ENCODE measurements around the gene WDR36. TPM values are rescaled to one million over a fixed set of nuclear protein-coding genes. Genes with fewer than 3 reads are reported as not detected.

WDR36 gene
- total RNA-seq, 1 experiment from 2014 or later: 52.3 TPM

DNA sequence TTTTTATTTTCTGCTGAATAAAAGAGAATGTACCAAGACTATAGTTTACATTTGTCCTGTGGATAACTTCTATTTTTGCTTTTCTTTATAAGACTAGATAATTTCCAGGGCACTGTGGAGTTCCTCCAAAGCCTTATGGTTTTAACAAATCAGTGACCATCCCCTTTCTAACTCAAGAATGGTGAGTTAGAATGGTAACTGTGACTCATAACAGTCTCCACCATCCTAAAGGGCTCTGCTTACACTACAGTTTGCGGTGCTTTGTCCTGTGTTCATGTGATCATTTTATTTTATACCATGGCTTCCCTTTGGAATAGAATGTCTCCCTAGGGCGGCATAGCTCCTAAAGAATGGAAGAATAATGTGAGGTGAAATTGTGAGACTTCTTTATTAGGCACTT, 30.2 kb downstream of the WDR36 start:
- H3K36me3 Mint-ChIP-seq (ENCODE audit: insufficient read depth, unreplicated experiment): peaks cover 85% of the 10 kb centered on the region
- ChIA-PET CTCF (no interaction called here), POLR2A (no interaction called here)
- no peaks in the 10 kb centered on the region for H3K9me3 Mint-ChIP-seq (ENCODE audit: unreplicated experiment)
- TF ChIP-seq, protein P1, sequence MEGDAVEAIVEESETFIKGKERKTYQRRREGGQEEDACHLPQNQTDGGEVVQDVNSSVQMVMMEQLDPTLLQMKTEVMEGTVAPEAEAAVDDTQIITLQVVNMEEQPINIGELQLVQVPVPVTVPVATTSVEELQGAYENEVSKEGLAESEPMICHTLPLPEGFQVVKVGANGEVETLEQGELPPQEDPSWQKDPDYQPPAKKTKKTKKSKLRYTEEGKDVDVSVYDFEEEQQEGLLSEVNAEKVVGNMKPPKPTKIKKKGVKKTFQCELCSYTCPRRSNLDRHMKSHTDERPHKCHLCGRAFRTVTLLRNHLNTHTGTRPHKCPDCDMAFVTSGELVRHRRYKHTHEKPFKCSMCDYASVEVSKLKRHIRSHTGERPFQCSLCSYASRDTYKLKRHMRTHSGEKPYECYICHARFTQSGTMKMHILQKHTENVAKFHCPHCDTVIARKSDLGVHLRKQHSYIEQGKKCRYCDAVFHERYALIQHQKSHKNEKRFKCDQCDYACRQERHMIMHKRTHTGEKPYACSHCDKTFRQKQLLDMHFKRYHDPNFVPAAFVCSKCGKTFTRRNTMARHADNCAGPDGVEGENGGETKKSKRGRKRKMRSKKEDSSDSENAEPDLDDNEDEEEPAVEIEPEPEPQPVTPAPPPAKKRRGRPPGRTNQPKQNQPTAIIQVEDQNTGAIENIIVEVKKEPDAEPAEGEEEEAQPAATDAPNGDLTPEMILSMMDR (IDR thresholded peaks at IDR 0.05; ENCODE audit: unreplicated experiment): no peak
- BruUV-seq (replicated peaks): no TSS peak
- DNase-seq (ENCODE audit: unreplicated experiment): no peak
- intact Hi-C loops (cut with micrococcal nuclease): no loop called here
- H3K4me1 Mint-ChIP-seq (ENCODE audit: insufficient read depth, unreplicated experiment): no peaks in the 10 kb centered on the region
- no peak overlapping the region for H3K4me3 Mint-ChIP-seq (ENCODE audit: unreplicated experiment)
- H3K27me3 Mint-ChIP-seq (ENCODE audit: insufficient read depth, unreplicated experiment): no peaks in the 10 kb centered on the region
- no peak overlapping the region for H3K27ac Mint-ChIP-seq (ENCODE audit: low read depth, unreplicated experiment)

DNA sequence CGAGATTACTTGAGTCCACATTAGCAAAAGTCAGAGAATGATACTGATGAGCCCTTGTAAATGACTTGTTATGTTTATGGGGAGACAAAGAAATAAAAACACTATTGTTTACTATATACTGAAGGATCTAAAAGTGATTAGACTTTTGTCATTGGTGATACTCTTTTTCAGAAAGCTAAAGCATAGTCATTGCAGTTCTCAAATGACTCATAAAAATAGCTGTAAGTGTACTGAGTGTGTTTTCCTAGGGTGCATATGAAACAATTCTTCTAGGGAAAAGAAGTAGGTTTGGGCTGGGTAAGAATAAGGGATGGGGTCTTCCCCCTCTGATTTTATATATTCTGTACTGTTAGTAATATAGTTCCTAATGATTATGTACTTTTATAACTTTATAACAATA, 32.6 kb downstream of the WDR36 start:
- intact Hi-C loops (cut with micrococcal nuclease): no loop called here
- TF ChIP-seq, protein P1 (IDR thresholded peaks at IDR 0.05; ENCODE audit: unreplicated experiment): no peak
- no peaks in the 10 kb centered on the region for H3K27me3 Mint-ChIP-seq (ENCODE audit: insufficient read depth, unreplicated experiment)
- H3K4me3 Mint-ChIP-seq (ENCODE audit: unreplicated experiment): no peak overlapping the region
- peaks cover 77% of the 10 kb centered on the region for H3K36me3 Mint-ChIP-seq (ENCODE audit: insufficient read depth, unreplicated experiment)
- no peak for DNase-seq (ENCODE audit: unreplicated experiment)
- BruUV-seq (replicated peaks): no TSS peak
- H3K9me3 Mint-ChIP-seq (ENCODE audit: unreplicated experiment): no peaks in the 10 kb centered on the region
- H3K27ac Mint-ChIP-seq (ENCODE audit: low read depth, unreplicated experiment): no peak overlapping the region
- CTCF ChIA-PET: no interaction called here
- POLR2A ChIA-PET: no interaction called here
- peaks cover 5% of the 10 kb centered on the region for H3K4me1 Mint-ChIP-seq (ENCODE audit: insufficient read depth, unreplicated experiment)

DNA sequence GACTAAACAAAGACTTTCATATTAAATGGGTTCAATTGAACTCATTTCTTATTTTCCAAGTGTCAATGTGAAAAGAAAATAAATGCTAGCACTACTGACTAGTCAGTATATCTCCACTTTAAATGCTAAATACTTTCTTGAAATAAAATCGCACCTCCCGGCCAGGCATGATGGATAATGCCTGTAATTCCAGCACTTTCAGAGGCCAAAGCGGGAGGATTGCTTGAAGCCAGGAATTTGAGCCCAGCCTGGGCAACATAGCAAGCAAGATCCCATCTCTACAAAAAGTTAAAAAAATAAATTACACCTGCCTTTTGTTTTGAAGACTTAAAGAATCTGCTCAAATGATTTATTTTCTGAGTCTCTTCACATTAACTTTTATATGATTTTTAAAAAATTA, 34.7 kb downstream of the WDR36 start:
- no peak for DNase-seq (ENCODE audit: unreplicated experiment)
- CTCF ChIA-PET: no interaction called here
- intact Hi-C loops (cut with micrococcal nuclease): no loop called here
- TF ChIP-seq, protein P1 (IDR thresholded peaks at IDR 0.05; ENCODE audit: unreplicated experiment): no peak
- Mint-ChIP-seq H3K36me3 (ENCODE audit: insufficient read depth, unreplicated experiment) (peaks cover 67% of the 10 kb centered on the region), H3K4me3 (ENCODE audit: unreplicated experiment) (no peak overlapping the region), H3K9me3 (ENCODE audit: unreplicated experiment) (no peaks in the 10 kb centered on the region), H3K4me1 (ENCODE audit: insufficient read depth, unreplicated experiment) (peaks cover 5% of the 10 kb centered on the region), H3K27me3 (ENCODE audit: insufficient read depth, unreplicated experiment) (no peaks in the 10 kb centered on the region), H3K27ac (ENCODE audit: low read depth, unreplicated experiment) (no peak overlapping the region)
- POLR2A ChIA-PET: no interaction called here
- BruUV-seq (replicated peaks): no TSS peak

DNA sequence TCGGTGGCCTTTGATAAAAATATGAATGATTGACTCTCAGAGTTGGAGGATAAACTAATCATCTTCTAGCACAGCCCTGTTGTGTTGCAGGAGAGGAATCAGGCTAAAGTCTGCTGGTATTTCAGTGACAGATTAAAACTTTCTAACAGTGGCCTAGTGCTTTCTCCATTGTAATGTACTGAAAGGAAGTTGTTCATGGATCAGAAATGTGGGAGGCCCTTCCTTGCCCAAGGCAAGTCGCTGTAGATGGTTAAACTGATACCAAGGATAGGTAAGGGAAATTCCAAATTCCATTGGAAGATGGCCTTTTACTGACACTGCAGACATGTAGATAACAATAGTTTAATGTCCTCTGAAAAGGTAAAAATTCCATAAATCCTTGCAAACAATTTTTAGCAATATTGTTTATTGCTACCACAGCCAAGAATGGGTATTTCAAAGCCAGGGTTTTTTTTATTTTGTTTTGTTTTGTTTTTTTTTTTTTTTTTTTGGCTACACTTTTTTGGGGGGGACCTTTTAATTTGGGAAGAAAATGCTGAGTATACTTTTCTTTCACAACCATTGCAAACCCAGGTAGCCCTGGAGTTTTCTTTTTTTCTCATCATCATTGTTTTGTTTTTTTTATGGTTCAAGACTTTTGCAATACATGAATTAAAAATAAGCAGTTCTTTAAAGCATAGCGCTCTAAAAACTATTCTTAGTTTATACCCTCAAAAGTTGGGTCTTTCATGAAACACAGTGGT, 35.5 kb downstream of the WDR36 start:
- no peaks in the 10 kb centered on the region for H3K9me3 Mint-ChIP-seq (ENCODE audit: unreplicated experiment)
- H3K4me3 Mint-ChIP-seq (ENCODE audit: unreplicated experiment): no peak overlapping the region
- BruUV-seq (replicated peaks): TSS peak; percentile 3
- TF ChIP-seq, protein P1 (IDR thresholded peaks at IDR 0.05; ENCODE audit: unreplicated experiment): no peak
- no peak overlapping the region for H3K27ac Mint-ChIP-seq (ENCODE audit: low read depth, unreplicated experiment)
- intact Hi-C loops (cut with micrococcal nuclease): no loop called here
- H3K27me3 Mint-ChIP-seq (ENCODE audit: insufficient read depth, unreplicated experiment): no peaks in the 10 kb centered on the region
- DNase-seq (ENCODE audit: unreplicated experiment): peak; percentile 13
- peaks cover 5% of the 10 kb centered on the region for H3K4me1 Mint-ChIP-seq (ENCODE audit: insufficient read depth, unreplicated experiment)
- peaks cover 62% of the 10 kb centered on the region for H3K36me3 Mint-ChIP-seq (ENCODE audit: insufficient read depth, unreplicated experiment)
- ChIA-PET CTCF (no interaction called here), POLR2A (no interaction called here)

All from MCF 10A (cell line).